GM21717 (cell line): Measurements from ENCODE around the gene B3GALT6.

Source experiments
- ATAC-seq: cut with Tn5 transposase; IDR thresholded peaks from one replicate; pipeline ENCODE4 v1.9.1; 2021; ENCODE audit warnings: mild to moderate bottlenecking, moderate library complexity; ENCODE audit not compliant: unreplicated experiment

The B3GALT6 gene

GRCh38 chr1:1200876-1201810 lies 30.9 kb upstream of the B3GALT6 start:
- no peak for ATAC-seq

GRCh38 chr1:1202831-1203560 lies 29.0 kb upstream of the B3GALT6 start:
- no peak for ATAC-seq

- ATAC-seq: no peak
Observed at GRCh38 chr1:1203561-1204424, 28.2 kb upstream of the B3GALT6 start.

- ATAC-seq: no peak
Observed at GRCh38 chr1:1204425-1204920, 27.6 kb upstream of the B3GALT6 start.

- ATAC-seq: no peak
Observed at GRCh38 chr1:1204998-1205768, 26.9 kb upstream of the B3GALT6 start.

- ATAC-seq: no peak
Observed at GRCh38 chr1:1205769-1206375, 26.2 kb upstream of the B3GALT6 start.

- no peak for ATAC-seq
Observed at GRCh38 chr1:1206376-1206965, 25.6 kb upstream of the B3GALT6 start, which contains the start of gene TNFRSF18. Gene TNFRSF18 (minus strand): TSS chr1:1206592. CDS start chr1:1206571, 21 bp downstream.

- ATAC-seq: no peak
Observed at GRCh38 chr1:1206966-1207531, 25.0 kb upstream of the B3GALT6 start.

GRCh38 chr1:1207571-1207892 lies 24.5 kb upstream of the B3GALT6 start:
- no peak for ATAC-seq

- no peak for ATAC-seq
Observed at GRCh38 chr1:1208713-1209433, 23.2 kb upstream of the B3GALT6 start.

GRCh38 chr1:1210726-1211540 lies 21.1 kb upstream of the B3GALT6 start:
- ATAC-seq: no peak

- ATAC-seq: no peak
Observed at GRCh38 chr1:1211541-1212441, 20.2 kb upstream of the B3GALT6 start.

GRCh38 chr1:1212780-1213344 lies 19.2 kb upstream of the B3GALT6 start:
- ATAC-seq: no peak

- ATAC-seq: no peak
Observed at GRCh38 chr1:1213345-1214265, 18.4 kb upstream of the B3GALT6 start, which contains the start of gene TNFRSF4. Gene TNFRSF4 (minus strand): TSS chr1:1214153. CDS start chr1:1214127, 26 bp downstream.

- ATAC-seq: no peak
Observed at GRCh38 chr1:1215080-1215676, 16.9 kb upstream of the B3GALT6 start.
